K562 (cell line): Measurements from ENCODE around the gene TRAF7.

Experiments
- BHLHE40 ChIP-seq: IDR thresholded peaks from 2 replicates; pipeline ENCODE4 v1.6.1; 2011; ENCODE audit warnings: low read length, improper control_type of control experiment
- CBX8 ChIP-seq: fragments of 200-600 bp; sonication (generic); IDR thresholded peaks from 2 replicates; pipeline ENCODE4 v1.6.1; 2012; ENCODE audit warnings: borderline replicate concordance, mixed run types, low read depth, mild to moderate bottlenecking, moderate library complexity, mixed read lengths, low read length, control low read depth, inconsistent platforms; ENCODE audit not compliant: poor library complexity, severe bottlenecking; ENCODE audit errors: extremely low read depth
- POLR2A ChIP-seq: fragments of 450-650 bp; conservative IDR thresholded peaks from 2 replicates; pipeline ENCODE4 v1.6.1; 2016
- PTTG1 ChIP-seq: fragments of 450-650 bp; IDR thresholded peaks from 2 replicates; pipeline ENCODE4 v1.6.1; 2016; ENCODE audit warnings: low read depth, mild to moderate bottlenecking, missing genetic modification characterization, missing compliant biosample characterization
- PYGO2 ChIP-seq: fragments of 450-650 bp; IDR thresholded peaks from 2 replicates; pipeline ENCODE4 v1.6.1; 2016; ENCODE audit warnings: mild to moderate bottlenecking, missing genetic modification characterization, moderate library complexity, missing compliant biosample characterization
- RBFOX2 ChIP-seq: fragments of 200-400 bp; formaldehyde crosslinking; IDR thresholded peaks from 2 replicates; pipeline ENCODE4 v1.6.1; 2017; ENCODE audit warnings: low read depth, mild to moderate bottlenecking, low read length, moderate library complexity
- ZBED1 ChIP-seq: IDR thresholded peaks from 2 replicates; pipeline ENCODE4 v1.6.1; 2014
- ZBTB43 ChIP-seq: sonication (generic); formaldehyde crosslinking; IDR thresholded peaks from 2 replicates; pipeline ENCODE4 v1.8.0; 2023; ENCODE audit warnings: mild to moderate bottlenecking, missing genetic modification reagents
- TF ChIP-seq, protein P1 (sequence below), 2 experiments: fragments of 450-650 bp in 1 of 2; sonication (generic) in 1 of 2; formaldehyde crosslinking in 1 of 2; IDR thresholded peaks in 1 of 2; conservative IDR thresholded peaks in 1 of 2; 2 replicates each; pipeline versions ENCODE4 v1.6.1 to v1.8.1; 2016 to 2023; ENCODE audit warnings: mild to moderate bottlenecking in 2 of 2, moderate library complexity in 2 of 2, inconsistent platforms in 1 of 2, missing genetic modification reagents in 1 of 2
- TF ChIP-seq, protein P2 (sequence below): fragments of 250-450 bp; sonication (Bioruptor Pico); IDR thresholded peaks from 2 replicates; pipeline ENCODE4 v1.5.0; 2022; ENCODE audit warnings: mild to moderate bottlenecking
- TF ChIP-seq, protein P3 (sequence below): fragments of 450-650 bp; formaldehyde crosslinking; IDR thresholded peaks from 2 replicates; pipeline ENCODE4 v1.4.0; 2020; ENCODE audit warnings: mild to moderate bottlenecking, mixed read lengths

GRCh38 chr16:2207872-2208271, 52.3 kb downstream of the TRAF7 start:
- no peak for TF ChIP-seq CBX8
- TF ChIP-seq ZBTB43 (CRISPR knock-in tag), result no peak
- TF ChIP-seq, protein P1, sequence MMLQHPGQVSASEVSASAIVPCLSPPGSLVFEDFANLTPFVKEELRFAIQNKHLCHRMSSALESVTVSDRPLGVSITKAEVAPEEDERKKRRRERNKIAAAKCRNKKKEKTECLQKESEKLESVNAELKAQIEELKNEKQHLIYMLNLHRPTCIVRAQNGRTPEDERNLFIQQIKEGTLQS (IDR thresholded peaks at IDR 0.05), result no peak
- TF ChIP-seq, protein P1 (CRISPR knock-in tag; conservative IDR thresholded peaks at IDR 0.05), result no peak
- no peak for TF ChIP-seq PYGO2
- no peak for TF ChIP-seq PTTG1
- no peak for TF ChIP-seq POLR2A
- TF ChIP-seq BHLHE40, result no peak
- TF ChIP-seq, protein P2, sequence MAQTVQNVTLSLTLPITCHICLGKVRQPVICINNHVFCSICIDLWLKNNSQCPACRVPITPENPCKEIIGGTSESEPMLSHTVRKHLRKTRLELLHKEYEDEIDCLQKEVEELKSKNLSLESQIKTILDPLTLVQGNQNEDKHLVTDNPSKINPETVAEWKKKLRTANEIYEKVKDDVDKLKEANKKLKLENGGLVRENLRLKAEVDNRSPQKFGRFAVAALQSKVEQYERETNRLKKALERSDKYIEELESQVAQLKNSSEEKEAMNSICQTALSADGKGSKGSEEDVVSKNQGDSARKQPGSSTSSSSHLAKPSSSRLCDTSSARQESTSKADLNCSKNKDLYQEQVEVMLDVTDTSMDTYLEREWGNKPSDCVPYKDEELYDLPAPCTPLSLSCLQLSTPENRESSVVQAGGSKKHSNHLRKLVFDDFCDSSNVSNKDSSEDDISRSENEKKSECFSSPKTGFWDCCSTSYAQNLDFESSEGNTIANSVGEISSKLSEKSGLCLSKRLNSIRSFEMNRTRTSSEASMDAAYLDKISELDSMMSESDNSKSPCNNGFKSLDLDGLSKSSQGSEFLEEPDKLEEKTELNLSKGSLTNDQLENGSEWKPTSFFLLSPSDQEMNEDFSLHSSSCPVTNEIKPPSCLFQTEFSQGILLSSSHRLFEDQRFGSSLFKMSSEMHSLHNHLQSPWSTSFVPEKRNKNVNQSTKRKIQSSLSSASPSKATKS (CRISPR knock-in tag), result no peak
- no peak for TF ChIP-seq RBFOX2
- TF ChIP-seq ZBED1, result no peak
- TF ChIP-seq, protein P3, sequence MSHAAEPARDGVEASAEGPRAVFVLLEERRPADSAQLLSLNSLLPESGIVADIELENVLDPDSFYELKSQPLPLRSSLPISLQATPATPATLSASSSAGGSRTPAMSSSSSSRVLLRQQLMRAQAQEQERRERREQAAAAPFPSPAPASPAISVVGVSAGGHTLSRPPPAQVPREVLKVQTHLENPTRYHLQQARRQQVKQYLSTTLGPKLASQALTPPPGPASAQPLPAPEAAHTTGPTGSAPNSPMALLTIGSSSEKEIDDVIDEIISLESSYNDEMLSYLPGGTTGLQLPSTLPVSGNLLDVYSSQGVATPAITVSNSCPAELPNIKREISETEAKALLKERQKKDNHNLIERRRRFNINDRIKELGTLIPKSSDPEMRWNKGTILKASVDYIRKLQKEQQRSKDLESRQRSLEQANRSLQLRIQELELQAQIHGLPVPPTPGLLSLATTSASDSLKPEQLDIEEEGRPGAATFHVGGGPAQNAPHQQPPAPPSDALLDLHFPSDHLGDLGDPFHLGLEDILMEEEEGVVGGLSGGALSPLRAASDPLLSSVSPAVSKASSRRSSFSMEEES (CRISPR knock-in tag), result no peak
